Right atrium auricular region (tissue), 2 donors: ENCODE measurements around the gene GPR151. TPM values are rescaled to one million over a fixed set of nuclear protein-coding genes. Genes with fewer than 3 reads are reported as not detected.

Experiments used
- DNase-seq: peaks from one replicate; pipeline ENCODE4 v3.0.0-alpha.2; 2019; ENCODE audit warnings: low spot score
- H3K27ac ChIP-seq, 2 donors: fragments of 200-600 bp; sonication (generic); 1 replicate in 1 of 2; 2 replicates in 1 of 2; pipeline ENCODE4 v1.5.1; 2016 to 2019
- H3K27me3 ChIP-seq, 2 donors: fragments of 200-600 bp; sonication (generic); one replicate each; pipeline versions ENCODE4 v1.5.1 to v1.6.0; 2017 to 2019
- H3K36me3 ChIP-seq: fragments of 200-600 bp; sonication (generic); one replicate; pipeline ENCODE4 v1.5.1; 2016
- H3K4me1 ChIP-seq, 2 donors: fragments of 200-600 bp; sonication (generic); one replicate each; pipeline versions ENCODE4 v1.5.1 to v1.6.0; 2017 to 2019
- H3K4me3 ChIP-seq, 2 donors: fragments of 200-600 bp; sonication (generic); 1 replicate in 1 of 2; 2 replicates in 1 of 2; pipeline ENCODE4 v1.5.1; 2017 to 2019; ENCODE audit warnings: mild to moderate bottlenecking in 1 of 2, moderate library complexity in 1 of 2
- H3K9me3 ChIP-seq, 2 donors: fragments of 200-600 bp; sonication (generic); one replicate each; pipeline ENCODE4 v1.5.1; 2019
- total RNA-seq, 2 donors: library from RNA; depleted of rRNA; stranded (reverse); fragments of >200 nt; gene quantifications; one replicate each; pipeline ENCODE4 v1.1.0, GENCODE V29; 2016
- TF ChIP-seq, protein P1 (sequence below), 2 donors: fragments of 200-600 bp; sonication (generic); IDR thresholded peaks; one replicate each; pipeline ENCODE4 v1.5.1; 2019; ENCODE audit warnings: antibody characterized with exemption in 2 of 2

The GPR151 gene
- total RNA-seq, 2 donors from 2014 or later = not detected

DNA sequence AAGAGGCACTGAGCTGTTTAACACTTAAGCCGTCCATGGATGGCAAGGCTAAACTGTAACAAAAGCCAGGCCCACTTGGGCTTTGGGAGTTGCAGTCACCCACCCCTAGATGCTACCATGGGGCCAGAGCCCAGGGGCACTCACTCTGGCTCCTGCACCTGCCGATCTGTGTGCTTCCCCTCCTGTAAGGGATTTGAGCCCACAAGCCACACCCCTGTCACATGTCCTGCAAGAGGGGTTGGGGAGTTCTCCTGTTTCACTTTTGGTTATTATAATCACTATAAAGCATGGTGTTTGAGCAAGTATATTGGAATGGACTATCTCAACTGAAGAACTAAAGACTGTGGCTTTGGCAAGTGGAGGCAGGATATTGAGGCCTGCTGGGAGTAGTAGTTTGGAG, 14.0 kb upstream of the GPR151 start:
- no peak overlapping the region for H3K4me3 ChIP-seq
- no peaks in the 10 kb centered on the region for H3K36me3 ChIP-seq
- H3K27ac ChIP-seq = no peak overlapping the region
- TF ChIP-seq, protein P1, sequence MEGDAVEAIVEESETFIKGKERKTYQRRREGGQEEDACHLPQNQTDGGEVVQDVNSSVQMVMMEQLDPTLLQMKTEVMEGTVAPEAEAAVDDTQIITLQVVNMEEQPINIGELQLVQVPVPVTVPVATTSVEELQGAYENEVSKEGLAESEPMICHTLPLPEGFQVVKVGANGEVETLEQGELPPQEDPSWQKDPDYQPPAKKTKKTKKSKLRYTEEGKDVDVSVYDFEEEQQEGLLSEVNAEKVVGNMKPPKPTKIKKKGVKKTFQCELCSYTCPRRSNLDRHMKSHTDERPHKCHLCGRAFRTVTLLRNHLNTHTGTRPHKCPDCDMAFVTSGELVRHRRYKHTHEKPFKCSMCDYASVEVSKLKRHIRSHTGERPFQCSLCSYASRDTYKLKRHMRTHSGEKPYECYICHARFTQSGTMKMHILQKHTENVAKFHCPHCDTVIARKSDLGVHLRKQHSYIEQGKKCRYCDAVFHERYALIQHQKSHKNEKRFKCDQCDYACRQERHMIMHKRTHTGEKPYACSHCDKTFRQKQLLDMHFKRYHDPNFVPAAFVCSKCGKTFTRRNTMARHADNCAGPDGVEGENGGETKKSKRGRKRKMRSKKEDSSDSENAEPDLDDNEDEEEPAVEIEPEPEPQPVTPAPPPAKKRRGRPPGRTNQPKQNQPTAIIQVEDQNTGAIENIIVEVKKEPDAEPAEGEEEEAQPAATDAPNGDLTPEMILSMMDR (IDR thresholded peaks at IDR 0.05) = no peak
- no peaks in the 10 kb centered on the region for H3K4me1 ChIP-seq
- no peak for DNase-seq
- no peaks in the 10 kb centered on the region for H3K9me3 ChIP-seq
- no peaks in the 10 kb centered on the region for H3K27me3 ChIP-seq

DNA sequence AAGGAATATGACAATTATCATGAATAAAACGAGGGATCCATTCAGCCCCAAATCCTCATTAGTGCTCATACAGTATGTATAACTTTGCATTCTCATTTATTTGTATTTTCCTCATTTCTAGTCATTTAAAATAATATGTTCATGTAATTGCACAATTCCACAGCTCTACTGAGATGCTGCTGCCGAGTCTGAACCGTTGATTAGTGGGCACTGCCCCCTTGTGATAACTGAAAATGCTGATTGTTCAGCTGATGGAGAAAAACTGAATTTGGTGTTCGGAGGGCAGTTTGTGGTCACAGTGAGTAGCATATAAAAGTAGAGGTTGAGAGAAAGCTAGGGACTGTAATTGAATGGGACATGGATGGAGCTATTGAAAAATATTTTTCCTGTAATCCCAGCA, 12.2 kb upstream of the GPR151 start:
- H3K27ac ChIP-seq = no peak overlapping the region
- no peak overlapping the region for H3K4me3 ChIP-seq
- TF ChIP-seq, protein P1 (IDR thresholded peaks at IDR 0.05) = no peak
- DNase-seq = no peak
- H3K36me3 ChIP-seq = no peaks in the 10 kb centered on the region
- no peaks in the 10 kb centered on the region for H3K27me3 ChIP-seq
- no peaks in the 10 kb centered on the region for H3K4me1 ChIP-seq
- H3K9me3 ChIP-seq = no peaks in the 10 kb centered on the region

DNA sequence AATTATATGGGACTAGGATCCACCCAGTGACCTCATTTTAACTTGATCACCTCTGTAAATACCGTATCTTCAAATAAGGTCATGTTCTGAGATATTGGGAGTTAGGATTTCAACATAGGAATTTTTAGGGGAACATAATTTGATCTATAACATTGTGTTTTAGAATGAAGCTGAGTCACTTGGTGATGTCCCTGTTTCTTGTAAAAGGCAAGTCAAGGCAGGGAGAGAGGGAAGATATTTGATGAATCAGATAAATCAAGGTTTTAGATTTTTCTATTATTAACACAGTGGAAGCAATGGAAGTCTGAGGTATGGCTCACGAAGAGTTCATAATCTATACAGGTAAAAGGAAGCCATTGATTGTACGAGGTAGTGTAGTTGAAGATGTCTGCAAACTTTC, 11.8 kb upstream of the GPR151 start:
- no peak overlapping the region for H3K4me3 ChIP-seq
- no peak overlapping the region for H3K27ac ChIP-seq
- H3K9me3 ChIP-seq = no peaks in the 10 kb centered on the region
- no peaks in the 10 kb centered on the region for H3K36me3 ChIP-seq
- TF ChIP-seq, protein P1 (IDR thresholded peaks at IDR 0.05) = no peak
- H3K4me1 ChIP-seq = no peaks in the 10 kb centered on the region
- H3K27me3 ChIP-seq = no peaks in the 10 kb centered on the region
- no peak for DNase-seq

DNA sequence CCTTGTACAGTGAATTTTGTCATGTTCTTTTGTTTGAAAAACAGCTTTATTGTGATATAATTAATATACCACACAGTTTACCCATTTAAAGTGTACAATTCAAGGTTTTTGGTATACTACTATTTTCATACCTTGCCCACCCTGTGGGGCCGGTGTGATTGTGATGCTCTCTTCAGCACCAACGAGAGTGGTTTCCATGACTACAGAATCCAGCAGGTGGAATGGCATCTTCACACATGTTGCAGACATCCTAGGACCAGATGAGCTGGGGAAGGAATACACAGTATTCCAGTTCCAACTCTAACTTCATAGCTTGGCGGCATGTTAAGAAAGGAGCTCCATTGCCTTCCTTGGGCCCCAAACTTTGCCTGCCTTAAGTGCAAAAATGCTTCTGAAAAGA, 7.7 kb upstream of the GPR151 start:
- H3K4me3 ChIP-seq = no peak overlapping the region
- H3K27me3 ChIP-seq = no peaks in the 10 kb centered on the region
- DNase-seq = no peak
- H3K36me3 ChIP-seq = no peaks in the 10 kb centered on the region
- H3K4me1 ChIP-seq = no peaks in the 10 kb centered on the region
- no peaks in the 10 kb centered on the region for H3K9me3 ChIP-seq
- no peak overlapping the region for H3K27ac ChIP-seq
- TF ChIP-seq, protein P1 (IDR thresholded peaks at IDR 0.05) = no peak

DNA sequence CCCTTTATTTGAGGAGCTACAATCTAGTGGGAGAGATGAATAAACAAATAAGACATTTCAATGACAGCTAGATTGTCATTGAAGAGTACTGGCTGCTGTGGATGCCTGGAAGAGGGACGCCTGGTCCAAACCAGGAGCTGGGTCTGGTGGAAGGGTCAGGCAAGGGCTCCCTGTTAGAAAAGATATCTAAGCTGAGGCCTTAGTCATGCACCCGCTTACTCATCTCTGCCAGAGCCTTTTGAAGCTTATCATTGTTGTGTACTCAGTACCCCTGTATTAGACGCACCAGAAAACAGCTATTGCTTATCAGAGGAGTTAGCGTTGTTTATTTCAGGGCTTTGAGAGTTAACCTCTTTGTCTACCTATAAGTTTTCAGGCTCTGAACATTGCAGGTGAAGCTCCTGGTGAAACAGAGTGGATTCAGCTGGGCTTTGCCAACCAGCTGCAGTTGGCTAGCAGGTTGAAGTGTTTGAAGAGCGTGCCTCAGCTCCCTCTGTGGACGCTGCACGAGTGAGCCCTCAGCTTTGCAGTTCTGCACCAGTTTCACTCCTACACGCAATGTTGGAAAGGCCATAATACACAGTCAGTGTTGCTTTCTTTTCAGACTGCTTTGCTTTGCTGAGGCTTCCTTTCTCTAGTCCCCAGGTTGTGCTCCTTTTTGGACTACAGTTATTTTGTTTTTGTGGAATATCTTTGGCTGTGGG, 5.6 kb upstream of the GPR151 start:
- Histone ChIP-seq H3K4me3 (no peak overlapping the region), H3K27me3 (no peaks in the 10 kb centered on the region), H3K27ac (no peak overlapping the region), H3K36me3 (no peaks in the 10 kb centered on the region), H3K9me3 (no peaks in the 10 kb centered on the region), H3K4me1 (no peaks in the 10 kb centered on the region)
- TF ChIP-seq, protein P1 (IDR thresholded peaks at IDR 0.05) = no peak
- DNase-seq = no peak

DNA sequence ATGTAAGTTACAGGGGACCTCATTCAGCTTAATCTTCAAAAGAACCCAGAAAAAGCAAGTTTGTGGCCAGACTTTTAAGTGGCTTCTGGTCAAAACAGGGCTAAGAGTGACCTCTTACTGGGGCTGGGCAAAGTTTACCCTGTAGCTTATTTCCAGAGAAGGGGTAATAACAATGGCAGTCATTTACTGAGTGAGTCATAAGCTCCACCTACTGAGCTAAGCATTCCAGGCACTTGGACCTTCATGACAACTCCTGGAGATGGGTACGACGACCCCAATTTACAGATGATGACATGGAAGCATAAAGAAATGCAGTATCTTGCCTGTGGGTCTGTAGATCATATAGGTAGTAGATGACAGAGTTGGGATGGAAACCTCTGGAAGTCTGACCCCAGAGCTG, 4.7 kb upstream of the GPR151 start:
- TF ChIP-seq, protein P1 (IDR thresholded peaks at IDR 0.05) = no peak
- H3K27ac ChIP-seq = no peak overlapping the region
- no peaks in the 10 kb centered on the region for H3K4me1 ChIP-seq
- no peaks in the 10 kb centered on the region for H3K36me3 ChIP-seq
- no peak for DNase-seq
- H3K27me3 ChIP-seq = no peaks in the 10 kb centered on the region
- H3K4me3 ChIP-seq = no peak overlapping the region
- H3K9me3 ChIP-seq = no peaks in the 10 kb centered on the region
